Adipocyte (in vitro differentiated cells): ENCODE data around the gene CD8B.
"Not testable (repeated sequence)": the region's sequence is repeated elsewhere in the genome, so short reads cannot be mapped to it uniquely, and the experiment has no call there.

Experiments
- DNase-seq: peaks from one replicate; pipeline ENCODE4 v3.0.0-alpha.2; 2015; ENCODE audit warnings: low read depth
- H3K27me3 ChIP-seq: replicated peaks from 2 replicates; pipeline ENCODE4 v1.7.0; 2013; ENCODE audit warnings: mild to moderate bottlenecking, low read length, moderate library complexity; ENCODE audit not compliant: control insufficient read depth, insufficient read depth
- H3K36me3 ChIP-seq: 2 replicates; pipeline ENCODE4 v1.7.0; 2013; ENCODE audit warnings: low read length, mild to moderate bottlenecking, moderate library complexity; ENCODE audit not compliant: control insufficient read depth, insufficient read depth, severe bottlenecking
- H3K4me1 ChIP-seq: 2 replicates; pipeline ENCODE4 v1.7.0; 2013; ENCODE audit warnings: mild to moderate bottlenecking, low read length, moderate library complexity; ENCODE audit not compliant: control insufficient read depth, insufficient read depth
- H3K4me3 ChIP-seq: 2 replicates; pipeline ENCODE4 v1.7.0; 2013; ENCODE audit warnings: mild to moderate bottlenecking, low read length, moderate library complexity
- H3K9ac ChIP-seq: 2 replicates; pipeline ENCODE4 v1.7.0; 2013; ENCODE audit warnings: mild to moderate bottlenecking, low read length, moderate library complexity
- H3K9me3 ChIP-seq: 2 replicates; pipeline ENCODE4 v1.7.0; 2013; ENCODE audit warnings: mild to moderate bottlenecking, low read length, moderate library complexity; ENCODE audit not compliant: control insufficient read depth

CD8B gene

GRCh38 chr2:86861628-86862379 lies at the start of gene CD8B:
CD8B (minus strand) TSS chr2:86861886; CDS start chr2:86861865, 21 bp downstream.
- not testable (repeated sequence) for H3K4me3 ChIP-seq, H3K9me3 ChIP-seq, H3K36me3 ChIP-seq, H3K4me1 ChIP-seq, DNase-seq, H3K27me3 ChIP-seq, H3K9ac ChIP-seq

GRCh38 chr2:86905868-86906267 lies 44.2 kb upstream of the CD8B start:
- H3K27me3 ChIP-seq, H3K4me1 ChIP-seq, H3K4me3 ChIP-seq, H3K9me3 ChIP-seq, DNase-seq, H3K36me3 ChIP-seq, H3K9ac ChIP-seq: not testable (repeated sequence)

GRCh38 chr2:86900687-86901086 lies 39.0 kb upstream of the CD8B start:
- not testable (repeated sequence) for H3K4me1 ChIP-seq, H3K9me3 ChIP-seq, H3K27me3 ChIP-seq, H3K36me3 ChIP-seq, DNase-seq, H3K9ac ChIP-seq, H3K4me3 ChIP-seq

- not testable (repeated sequence) for H3K9ac ChIP-seq, H3K27me3 ChIP-seq, DNase-seq, H3K36me3 ChIP-seq, H3K9me3 ChIP-seq, H3K4me3 ChIP-seq, H3K4me1 ChIP-seq
Measured at GRCh38 chr2:86886026-86886425, 24.3 kb upstream of the CD8B start.

- not testable (repeated sequence) for H3K4me1 ChIP-seq, H3K4me3 ChIP-seq, H3K9ac ChIP-seq, H3K27me3 ChIP-seq, H3K9me3 ChIP-seq, H3K36me3 ChIP-seq, DNase-seq
Measured at GRCh38 chr2:86882865-86883264, 21.2 kb upstream of the CD8B start.

GRCh38 chr2:86882118-86882665 lies 20.5 kb upstream of the CD8B start:
- not testable (repeated sequence) for H3K27me3 ChIP-seq, H3K4me3 ChIP-seq, H3K36me3 ChIP-seq, H3K9me3 ChIP-seq, H3K4me1 ChIP-seq, DNase-seq, H3K9ac ChIP-seq

GRCh38 chr2:86878986-86879385 lies 17.3 kb upstream of the CD8B start:
- H3K4me1 ChIP-seq, DNase-seq, H3K27me3 ChIP-seq, H3K4me3 ChIP-seq, H3K9me3 ChIP-seq, H3K9ac ChIP-seq, H3K36me3 ChIP-seq: not testable (repeated sequence)

- H3K36me3 ChIP-seq, H3K27me3 ChIP-seq, H3K9ac ChIP-seq, DNase-seq, H3K4me3 ChIP-seq, H3K4me1 ChIP-seq, H3K9me3 ChIP-seq: not testable (repeated sequence)
Measured at GRCh38 chr2:86870941-86871340, 9.3 kb upstream of the CD8B start.

GRCh38 chr2:86868895-86869468 lies 7.3 kb upstream of the CD8B start:
- H3K27me3 ChIP-seq, H3K36me3 ChIP-seq, H3K9ac ChIP-seq, H3K4me1 ChIP-seq, DNase-seq, H3K4me3 ChIP-seq, H3K9me3 ChIP-seq: not testable (repeated sequence)

GRCh38 chr2:86862380-86862703 lies 656 bp upstream of the CD8B start:
- H3K36me3 ChIP-seq, H3K9ac ChIP-seq, H3K27me3 ChIP-seq, H3K9me3 ChIP-seq, DNase-seq, H3K4me3 ChIP-seq, H3K4me1 ChIP-seq: not testable (repeated sequence)

- H3K9ac ChIP-seq, DNase-seq, H3K4me1 ChIP-seq, H3K9me3 ChIP-seq, H3K27me3 ChIP-seq, H3K36me3 ChIP-seq, H3K4me3 ChIP-seq: not testable (repeated sequence)
Measured at GRCh38 chr2:86861175-86861574, 511 bp downstream of the CD8B start.

- DNase-seq, H3K4me1 ChIP-seq, H3K9me3 ChIP-seq, H3K36me3 ChIP-seq, H3K27me3 ChIP-seq, H3K9ac ChIP-seq, H3K4me3 ChIP-seq: not testable (repeated sequence)
Measured at GRCh38 chr2:86860573-86860972, 1.1 kb downstream of the CD8B start.
